SW480 (cell line): ENCODE data around the gene FTO.
"Not testable (repeated sequence)": the region's sequence is repeated elsewhere in the genome, so short reads cannot be mapped to it uniquely, and the experiment has no call there.

Source experiments
- DNase-seq: peaks from one replicate; pipeline ENCODE4 v3.0.0-alpha.2; 2016; ENCODE audit warnings: low spot score

FTO gene

DNA sequence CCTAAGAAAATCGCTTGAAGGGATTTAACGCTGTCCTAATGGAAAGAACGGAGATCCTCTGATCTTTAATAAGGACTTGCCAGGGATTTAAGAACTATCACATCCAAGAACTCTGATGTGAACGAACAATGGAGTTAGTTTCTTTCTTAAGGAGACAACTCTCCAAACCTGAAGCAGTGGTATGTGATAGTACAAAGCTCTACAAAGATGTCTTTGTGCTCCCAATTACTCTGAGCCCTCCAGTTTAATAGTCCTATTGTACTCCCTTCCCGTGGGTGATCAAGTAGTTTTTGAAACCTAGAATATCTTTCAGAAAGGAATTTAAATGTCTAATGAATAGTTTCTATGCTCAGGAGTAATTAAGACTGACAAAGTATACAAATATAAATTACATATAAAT, 123.8 kb downstream of the FTO start:
- DNase-seq, result no peak

DNA sequence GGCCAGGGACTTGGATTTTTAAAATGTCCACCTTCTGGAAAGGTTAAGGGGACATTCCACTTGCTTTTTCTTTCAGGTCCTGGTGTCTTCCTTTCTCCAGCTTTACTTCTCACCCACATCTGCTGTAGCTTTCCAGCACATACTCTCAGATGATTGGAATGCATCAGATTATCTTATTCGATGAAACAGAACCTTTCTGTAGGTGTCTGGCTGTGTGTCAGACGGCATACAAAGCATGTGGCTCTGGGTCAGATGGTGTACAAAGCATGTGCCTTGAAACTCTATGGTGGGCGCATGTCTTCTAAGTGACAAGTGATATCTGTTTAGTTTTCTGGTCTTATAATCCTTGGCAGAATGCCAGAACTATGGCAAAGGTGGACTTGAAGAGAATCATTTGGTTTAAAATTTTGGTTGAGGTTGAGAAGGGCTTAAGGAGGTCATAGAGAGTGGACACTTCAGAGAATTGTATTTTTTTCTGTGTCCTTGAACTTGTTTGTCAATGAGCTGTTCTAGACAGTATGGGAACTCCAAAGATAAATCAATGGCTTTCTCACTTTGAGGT, 125.3 kb downstream of the FTO start:
- no peak for DNase-seq

DNA sequence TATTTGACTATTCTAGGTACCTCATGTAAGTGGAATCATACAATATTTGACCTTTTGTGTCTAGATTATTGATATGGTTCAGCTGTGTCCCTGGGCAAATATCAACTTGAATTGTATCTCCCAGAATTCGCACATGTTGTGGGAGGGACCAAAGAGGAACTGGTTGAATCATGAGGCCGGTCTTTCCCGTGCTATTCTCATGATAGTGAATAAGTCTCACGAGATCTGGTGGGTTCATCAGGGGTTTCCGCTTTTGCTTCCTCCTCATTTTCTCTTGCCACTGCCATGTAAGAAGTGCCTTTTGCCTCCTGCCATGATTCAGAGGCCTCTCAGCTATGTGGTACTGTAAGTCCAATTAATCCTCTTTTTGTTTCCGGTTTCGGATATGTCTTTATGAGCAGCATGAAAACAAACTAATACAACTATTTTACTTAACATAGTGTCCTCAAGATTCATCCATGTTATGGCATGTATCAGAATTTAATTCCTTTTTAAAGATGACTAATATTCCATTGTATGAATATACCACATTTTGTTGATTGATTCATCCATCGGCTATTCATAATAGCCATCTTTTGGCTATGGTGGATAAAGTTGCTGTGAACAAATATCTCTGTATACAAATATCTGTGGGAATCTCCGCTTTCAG, 129.1 kb downstream of the FTO start:
- no peak for DNase-seq

DNA sequence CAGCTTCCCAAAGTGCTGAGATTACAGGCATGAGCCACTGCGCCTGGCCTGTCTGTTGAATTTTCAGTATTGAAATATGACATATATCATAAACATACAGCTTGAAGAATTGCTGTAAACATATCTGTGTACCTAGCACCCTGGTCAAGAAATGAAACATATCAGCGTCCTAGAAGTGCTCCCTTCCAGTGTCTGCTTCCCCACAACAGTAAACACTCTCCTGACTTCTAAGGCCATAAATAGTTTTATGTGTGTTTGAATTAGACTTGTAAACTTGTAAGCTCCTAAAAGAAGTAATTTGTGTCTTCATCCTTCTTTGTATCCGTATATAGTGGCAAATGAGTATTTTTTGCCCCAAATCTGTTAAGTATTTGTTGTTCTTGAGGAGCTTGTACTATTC, 132.2 kb downstream of the FTO start:
- no peak for DNase-seq

- DNase-seq, result no peak
Measured at GRCh38 chr16:53836680-53837079, 132.7 kb downstream of the FTO start.

GRCh38 chr16:53837426-53837825, 133.5 kb downstream of the FTO start:
- no peak for DNase-seq

DNA sequence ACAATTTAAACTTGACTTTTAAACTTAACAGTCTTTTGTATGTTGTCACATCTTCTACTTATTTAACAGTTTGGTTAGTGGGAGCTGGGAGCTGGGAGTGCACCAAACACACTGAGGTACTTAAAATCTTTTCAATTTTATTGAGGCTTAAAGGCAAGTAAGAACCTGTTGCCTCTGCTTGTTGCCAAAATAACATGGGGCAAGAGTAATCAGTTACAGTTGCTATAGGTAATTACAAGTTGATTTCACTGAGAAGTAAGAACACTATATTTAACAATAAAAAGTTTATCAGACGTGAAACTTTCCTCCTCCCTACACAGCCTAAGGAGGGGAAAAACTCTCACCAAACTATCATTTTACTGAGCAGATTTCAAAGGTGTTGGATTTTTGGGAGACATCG, 135.2 kb downstream of the FTO start:
- DNase-seq, result no peak

DNA sequence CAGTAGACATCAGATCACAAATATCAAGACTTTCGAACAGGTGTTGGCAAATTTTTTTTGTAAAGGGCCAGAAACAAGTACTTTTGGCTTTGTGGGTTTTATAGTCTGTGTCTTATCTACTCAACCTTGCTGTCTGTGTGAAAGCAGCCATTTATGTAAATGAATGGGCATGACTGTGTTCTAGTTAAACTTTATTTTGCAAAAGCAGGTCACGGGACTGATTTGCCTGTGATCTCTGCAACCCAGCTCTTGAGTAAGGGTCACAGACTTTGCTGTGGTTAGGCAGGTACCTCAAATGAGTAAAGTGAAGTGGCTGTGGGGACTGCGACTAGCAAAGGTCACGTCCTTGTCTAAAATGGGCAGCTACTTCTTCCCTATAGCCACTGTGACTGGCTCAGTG, 136.5 kb downstream of the FTO start:
- no peak for DNase-seq

- DNase-seq, result no peak
Measured at GRCh38 chr16:53841884-53842283, 137.9 kb downstream of the FTO start.

- no peak for DNase-seq
Measured at GRCh38 chr16:53843084-53843483, 139.1 kb downstream of the FTO start.

GRCh38 chr16:53844804-53845203, 140.8 kb downstream of the FTO start:
- DNase-seq, result no peak

- not testable (repeated sequence) for DNase-seq
Measured at GRCh38 chr16:53846549-53846948, 142.6 kb downstream of the FTO start.

GRCh38 chr16:53846971-53847370, 143.0 kb downstream of the FTO start:
- no peak for DNase-seq

DNA sequence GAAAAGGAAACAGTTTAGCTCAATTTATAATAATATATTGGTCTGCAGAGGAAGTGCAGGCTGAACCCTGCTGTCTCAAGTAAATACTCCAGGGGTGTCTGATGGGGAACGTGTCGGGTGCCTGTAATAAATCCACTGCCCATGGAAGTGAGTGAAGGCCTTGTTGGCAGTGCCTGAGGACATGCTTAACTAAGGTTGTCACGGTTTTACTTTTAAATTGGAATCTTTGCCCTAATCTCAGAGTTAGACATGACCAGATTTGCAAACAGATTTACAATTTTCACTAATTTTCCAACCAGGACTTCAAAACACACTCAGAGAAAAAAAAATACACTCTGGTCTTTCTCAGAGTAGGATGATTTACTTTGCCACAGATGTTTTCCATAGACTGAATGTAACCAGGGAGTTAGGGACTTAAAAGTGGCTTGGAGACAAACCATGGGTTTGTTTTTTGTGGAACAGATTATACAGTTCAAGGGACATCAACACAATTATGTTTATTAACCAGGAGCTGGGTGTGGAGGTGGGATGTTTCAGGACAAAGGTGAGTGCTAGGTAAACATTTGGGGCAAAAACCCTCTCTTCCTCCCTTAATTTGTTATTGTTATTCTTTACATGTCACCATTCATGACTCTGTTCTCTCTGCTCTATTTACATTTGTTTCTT, 144.5 kb downstream of the FTO start:
- no peak for DNase-seq

DNA sequence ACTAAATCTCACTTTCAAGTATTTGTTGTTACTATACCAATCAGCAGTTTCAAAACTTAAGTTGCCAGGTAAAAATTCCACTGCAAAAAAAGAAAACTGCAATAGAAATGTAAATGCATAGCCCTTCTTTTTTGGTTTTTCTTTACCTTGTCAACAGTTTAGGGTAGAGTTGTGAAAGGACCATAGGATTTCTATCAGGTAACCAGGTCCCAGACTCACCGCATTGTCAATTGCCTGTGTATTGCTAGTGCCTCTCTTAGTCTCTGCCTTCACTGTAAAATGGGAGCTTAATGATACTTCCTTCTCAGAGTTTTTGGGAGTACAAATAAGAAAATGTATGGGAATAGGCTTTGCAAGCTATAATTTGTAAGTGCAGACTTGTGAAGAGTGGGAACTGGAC, 145.0 kb downstream of the FTO start:
- no peak for DNase-seq

GRCh38 chr16:53849585-53849984, 145.6 kb downstream of the FTO start:
- peak; percentile 20 for DNase-seq

GRCh38 chr16:53849994-53850393, 146.0 kb downstream of the FTO start:
- no peak for DNase-seq

DNA sequence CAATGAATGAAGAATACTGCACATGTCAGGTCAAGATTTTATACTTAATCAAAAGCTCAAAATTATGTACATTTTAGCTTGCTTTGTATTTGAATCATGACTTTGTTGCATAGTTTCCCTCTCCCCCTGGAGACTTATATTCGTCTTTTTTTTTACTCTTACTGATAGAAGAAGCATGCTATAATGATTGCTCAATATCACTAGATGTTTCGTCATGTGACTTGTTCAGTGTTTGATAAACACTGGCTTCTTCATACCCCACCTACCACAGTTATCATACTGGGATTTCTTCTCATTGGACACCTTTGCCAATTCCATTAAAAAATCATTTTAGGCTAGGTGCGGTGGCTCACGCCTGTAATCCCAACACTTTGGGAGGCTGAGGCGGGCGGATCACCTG, 148.7 kb downstream of the FTO start:
- no peak for DNase-seq

GRCh38 chr16:53855056-53855455, 151.1 kb downstream of the FTO start:
- DNase-seq, result no peak

GRCh38 chr16:53855511-53855910, 151.6 kb downstream of the FTO start:
- DNase-seq, result no peak

- DNase-seq, result no peak
Measured at GRCh38 chr16:53859995-53860540, 156.1 kb downstream of the FTO start.

- no peak for DNase-seq
Measured at GRCh38 chr16:53863861-53864260, 159.9 kb downstream of the FTO start.

DNA sequence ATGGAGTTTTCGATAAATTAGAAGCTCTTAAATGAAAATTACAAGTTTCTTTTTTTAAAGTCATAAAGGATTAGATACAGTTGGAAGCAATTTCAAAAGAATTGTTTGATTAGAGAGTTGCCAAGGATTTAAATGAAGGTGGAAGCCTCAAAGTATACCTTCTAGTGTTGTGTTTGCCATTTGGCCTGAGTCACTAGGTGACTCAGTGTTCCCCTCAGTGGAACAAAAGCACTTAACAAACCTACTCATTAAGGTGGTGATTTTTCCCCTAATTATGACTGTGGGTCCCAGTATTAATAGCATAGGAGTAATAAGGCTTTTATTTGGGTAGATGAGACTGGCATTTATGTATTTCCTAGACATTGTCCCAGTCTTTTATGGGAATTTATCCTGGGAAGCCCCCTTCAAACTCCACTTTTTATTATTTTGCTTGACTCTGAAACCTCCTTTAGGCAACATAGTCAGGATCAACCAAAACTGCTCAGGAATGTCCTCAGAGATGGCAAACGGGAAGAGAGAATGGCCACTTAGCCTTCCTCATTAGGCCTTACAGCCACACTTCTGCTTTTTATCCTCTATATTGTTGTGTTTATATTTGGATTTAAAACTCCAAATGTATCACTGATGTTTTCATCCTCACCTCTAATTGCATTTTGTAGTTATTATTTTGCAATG, 161.0 kb downstream of the FTO start:
- DNase-seq, result no peak
